ENCODE results near the gene DACH2. TPM values are rescaled to one million over a fixed set of nuclear protein-coding genes. Genes with fewer than 3 reads are reported as not detected.

The DACH2 gene
- total and polyA plus RNA-seq, 12 donors = not detected

- peaks cover 0 to 6% (median 0%) of the 10 kb centered on the region in 9 donors for H3K4me1 ChIP-seq
- no peak for DNase-seq
- 82 to 89% methylated on average over 4 of the region's 4 CpGs for WGBS, 2 donors
- H3K4me3 ChIP-seq = no peak overlapping the region
- peaks cover 0 to 67% (median 17%) of the 10 kb centered on the region in 7 donors for H3K27me3 ChIP-seq
- no peak for TF ChIP-seq CTCF (IDR thresholded peaks at IDR 0.05)
- no peaks in the 10 kb centered on the region for H3K36me3 ChIP-seq
- intact Hi-C loops (cut with DNase I) = no loop called here
- H3K9me3 ChIP-seq = no peaks in the 10 kb centered on the region
- ATAC-seq = no peak
- no peak overlapping the region for H3K27ac ChIP-seq
Observed at GRCh38 chrX:86146102-86146501, 2.1 kb upstream of the DACH2 start.

DNA sequence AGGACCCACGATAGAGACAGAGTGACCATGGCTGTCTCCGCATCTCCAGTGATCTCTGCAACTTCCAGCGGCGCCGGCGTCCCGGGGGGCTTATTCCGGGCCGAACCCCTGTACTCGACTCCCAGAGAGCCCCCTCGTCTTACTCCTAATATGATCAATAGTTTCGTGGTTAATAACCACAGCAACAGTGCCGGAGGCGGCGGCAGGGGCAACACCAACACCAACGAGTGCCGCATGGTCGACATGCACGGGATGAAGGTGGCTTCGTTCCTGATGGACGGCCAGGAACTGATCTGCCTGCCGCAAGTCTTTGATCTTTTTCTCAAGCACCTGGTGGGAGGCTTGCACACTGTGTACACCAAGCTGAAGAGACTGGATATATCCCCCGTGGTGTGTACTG is 343 bp downstream of the DACH2 start:
- ATAC-seq (no peak), DNase-seq (no peak)
- WGBS, 2 donors = 0 to 1% methylated on average over 18 to 23 of the region's 23 CpGs
- intact Hi-C loops (cut with DNase I) = no loop called here
- Histone ChIP-seq H3K4me3 (peak overlapping the region; percentile 6 to 56 (median 47)), H3K27ac (no peak overlapping the region), H3K9me3 (no peaks in the 10 kb centered on the region), H3K27me3 (peaks cover 0 to 82% (median 17%) of the 10 kb centered on the region in 7 donors), H3K4me1 (peaks cover 0 to 6% (median 0%) of the 10 kb centered on the region in 9 donors), H3K36me3 (no peaks in the 10 kb centered on the region)
- TF ChIP-seq CTCF (IDR thresholded peaks at IDR 0.05) = no peak

DNA sequence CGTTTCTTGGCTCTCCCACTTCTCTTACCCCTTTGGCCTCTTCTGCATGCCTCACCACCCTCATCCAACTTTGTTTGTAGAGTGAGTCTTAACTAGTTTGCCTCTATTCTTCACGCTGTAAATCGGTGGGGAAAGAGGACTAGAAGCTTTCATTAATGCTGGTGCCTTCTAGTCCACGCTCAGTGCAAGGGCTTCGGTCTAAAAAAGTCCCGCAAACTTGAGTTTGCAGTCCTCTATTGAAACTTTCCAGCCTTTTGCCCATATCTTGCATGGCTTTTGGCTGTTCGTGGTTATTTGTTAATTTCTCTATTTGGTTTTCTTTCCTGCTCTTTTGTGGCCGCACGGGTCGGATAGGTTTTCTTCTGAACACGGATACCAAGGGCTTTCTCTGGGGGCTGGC is 868 bp downstream of the DACH2 start:
- DNase-seq (no peak), ATAC-seq (no peak)
- no peak for TF ChIP-seq CTCF (IDR thresholded peaks at IDR 0.05)
- peaks cover 0 to 6% (median 0%) of the 10 kb centered on the region in 9 donors for H3K4me1 ChIP-seq
- H3K27ac ChIP-seq = no peak overlapping the region
- WGBS, 2 donors = 6 to 7% methylated on average over 10 to 11 of the region's 11 CpGs
- H3K36me3 ChIP-seq = no peaks in the 10 kb centered on the region
- peak overlapping the region in 3 of 10 donors; percentile 6 to 56 (median 49) for H3K4me3 ChIP-seq
- H3K9me3 ChIP-seq = no peaks in the 10 kb centered on the region
- intact Hi-C loops (cut with DNase I) = no loop called here
- peaks cover 0 to 79% (median 17%) of the 10 kb centered on the region in 7 donors for H3K27me3 ChIP-seq

DNA sequence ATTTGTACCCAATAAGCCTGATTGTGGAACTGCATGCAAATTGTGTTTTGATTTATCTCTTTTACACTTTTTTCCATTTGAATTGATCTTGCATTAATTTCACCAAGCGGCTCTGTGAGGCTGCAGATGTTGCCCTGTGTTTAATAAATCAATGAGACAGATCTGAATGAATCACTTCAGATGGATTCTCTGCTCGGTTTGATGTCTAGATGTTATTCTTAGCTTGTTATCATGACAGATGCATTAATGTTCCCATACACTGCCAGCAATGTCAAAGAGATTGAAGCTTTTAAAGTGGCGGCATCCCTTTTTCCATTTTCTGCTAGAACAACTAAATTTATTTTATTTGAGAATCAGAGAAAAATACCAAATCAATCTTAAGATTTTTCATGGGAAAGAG is 6.3 kb downstream of the DACH2 start:
- WGBS, 2 donors = 54 to 55% methylated on average over 3 of the region's 3 CpGs
- no peak for DNase-seq
- Histone ChIP-seq H3K9me3 (no peaks in the 10 kb centered on the region), H3K4me3 (no peak overlapping the region), H3K36me3 (no peaks in the 10 kb centered on the region), H3K27me3 (peaks cover 0 to 73% (median 12%) of the 10 kb centered on the region in 7 donors), H3K4me1 (no peaks in the 10 kb centered on the region), H3K27ac (no peak overlapping the region)
- no peak for ATAC-seq
- intact Hi-C loops (cut with DNase I) = no loop called here
- no peak for TF ChIP-seq CTCF (IDR thresholded peaks at IDR 0.05)
